ENCODE measurements around the gene ENTR1. TPM values are rescaled to one million over a fixed set of nuclear protein-coding genes. Genes with fewer than 3 reads are reported as not detected.

Gene ENTR1
- total and polyA plus RNA-seq, 2 of the 13 experiments (the other 11 are each of a cell fraction or from before 2014, with no cell fraction given): 70.1 to 76.4 TPM

- TF ChIP-seq ZNF512B (CRISPR knock-in tag; IDR thresholded peaks at IDR 0.05; ENCODE audit: borderline replicate concordance): no peak
- TF ChIP-seq GABPA (IDR thresholded peaks at IDR 0.05; ENCODE audit: low read depth, low read length): peak; percentile 94
- peak; percentile 95 for TF ChIP-seq GABPA (CRISPR knock-in tag; IDR thresholded peaks at IDR 0.05; ENCODE audit: low read depth)
- no peak for TF ChIP-seq ZKSCAN8 (CRISPR knock-in tag; IDR thresholded peaks at IDR 0.05; ENCODE audit: borderline replicate concordance)
- TF ChIP-seq SNAI1 (CRISPR knock-in tag; IDR thresholded peaks at IDR 0.05; ENCODE audit: borderline replicate concordance): peak; percentile 38; the same call in 1 of the 2 replicates
- TF ChIP-seq ZFP36L1 (CRISPR knock-in tag; IDR thresholded peaks at IDR 0.05): no peak
- no peak for TF ChIP-seq LRRFIP1 (CRISPR knock-in tag; conservative IDR thresholded peaks at IDR 0.05)
- TF ChIP-seq ZNF205 (CRISPR knock-in tag; IDR thresholded peaks at IDR 0.05): peak; percentile 42; the same call in 1 of the 2 replicates
- TF ChIP-seq POLR2G (IDR thresholded peaks at IDR 0.05; ENCODE audit: low read depth, low read length): peak; percentile 91
- no peak for TF ChIP-seq SAFB2 (CRISPR knock-in tag; IDR thresholded peaks at IDR 0.05; ENCODE audit: borderline replicate concordance, low read depth)
- TF ChIP-seq HHEX (CRISPR knock-in tag; IDR thresholded peaks at IDR 0.05): no peak
- 0 out of 2 replicates have a peak, but pooled peaks have one; percentile 44 for TF ChIP-seq FOXA3 (CRISPR knock-in tag; IDR thresholded peaks at IDR 0.05)
- 0 out of 2 replicates have a peak, but pooled peaks have one; percentile 14 for TF ChIP-seq RAD21 (CRISPR knock-in tag; IDR thresholded peaks at IDR 0.05)
- TF ChIP-seq PRMT3 (CRISPR knock-in tag; IDR thresholded peaks at IDR 0.05; ENCODE audit: borderline replicate concordance, low read depth): no peak
- no peak for TF ChIP-seq ZNF879 (CRISPR knock-in tag; IDR thresholded peaks at IDR 0.05)
- TF ChIP-seq, protein P1, sequence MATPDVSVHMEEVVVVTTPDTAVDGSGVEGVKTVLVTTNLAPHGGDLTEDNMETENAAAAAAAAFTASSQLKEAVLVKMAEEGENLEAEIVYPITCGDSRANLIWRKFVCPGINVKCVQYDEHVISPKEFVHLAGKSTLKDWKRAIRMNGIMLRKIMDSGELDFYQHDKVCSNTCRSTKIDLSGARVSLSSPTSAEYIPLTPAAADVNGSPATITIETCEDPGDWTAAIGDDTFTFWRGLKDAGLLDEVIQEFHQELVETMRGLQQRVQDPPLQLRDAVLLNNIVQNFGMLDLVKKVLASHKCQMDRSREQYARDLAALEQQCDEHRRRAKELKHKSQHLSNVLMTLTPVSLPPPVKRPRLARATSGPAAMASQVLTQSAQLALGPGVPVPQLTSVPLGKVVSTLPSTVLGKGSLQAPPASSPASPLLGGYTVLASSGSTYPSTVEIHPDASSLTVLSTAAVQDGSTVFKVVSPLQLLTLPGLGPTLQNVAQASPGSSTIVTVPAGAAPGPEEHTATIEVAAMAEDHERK (CRISPR knock-in tag; IDR thresholded peaks at IDR 0.05; ENCODE audit: low read depth): 0 out of 2 replicates have a peak, but pooled peaks have one; percentile 34
- TF ChIP-seq ZNF17 (CRISPR knock-in tag; IDR thresholded peaks at IDR 0.05): no peak
- 0 out of 2 replicates have a peak, but pooled peaks have one; percentile 35 for TF ChIP-seq EEA1 (CRISPR knock-in tag; IDR thresholded peaks at IDR 0.05; ENCODE audit: borderline replicate concordance)
- peak; percentile 70; the same call in 1 of the 2 replicates for TF ChIP-seq PITX1 (CRISPR knock-in tag; IDR thresholded peaks at IDR 0.05)
- no peak; the same call in 1 of the 2 replicates for TF ChIP-seq ZBTB7A (CRISPR knock-in tag; IDR thresholded peaks at IDR 0.05)
- TF ChIP-seq ZMYM4 (CRISPR knock-in tag; IDR thresholded peaks at IDR 0.05): peak; percentile 14; the same call in 1 of the 2 replicates
- TF ChIP-seq CBX5 (CRISPR knock-in tag; IDR thresholded peaks at IDR 0.05; ENCODE audit: borderline replicate concordance): peak; percentile 57; the same call in 1 of the 2 replicates
- TF ChIP-seq TCF12 (IDR thresholded peaks at IDR 0.05): no peak
- 0 out of 2 replicates have a peak, but pooled peaks have one; percentile 67 for TF ChIP-seq TCF12 (CRISPR knock-in tag; IDR thresholded peaks at IDR 0.05)
These were observed at the start of gene ENTR1, which contains the start of gene PMPCA (continued) for GRCh38 chr9:136410500-136411287.

Data from HepG2 (cell line).